ENCODE results near the gene CPB2.

DNA sequence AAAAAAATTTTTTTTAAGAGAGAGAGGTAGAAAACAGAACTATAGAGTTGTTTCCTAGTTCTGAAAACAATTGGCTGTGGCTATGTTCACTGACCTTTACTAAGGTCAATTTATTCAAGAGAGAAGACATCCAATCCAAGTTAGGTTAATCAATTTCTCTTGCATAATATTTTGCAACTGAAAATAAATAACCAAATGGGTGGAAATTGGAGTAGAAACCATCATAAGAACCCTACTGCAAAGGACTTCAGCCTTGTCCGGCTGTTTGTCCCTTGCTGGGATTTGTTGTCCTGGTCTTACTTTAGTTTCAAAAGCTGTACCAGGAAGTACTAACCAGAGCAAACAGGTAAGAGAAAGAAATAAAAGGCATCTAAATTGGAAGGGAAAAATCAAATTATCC, 29.0 kb downstream of the CPB2 start:
- TF ChIP-seq POLR2A (IDR thresholded peaks at IDR 0.05; ENCODE audit: borderline replicate concordance, extremely low read depth, insufficient read depth, insufficient read length) (no peak), TCF7L2 (IDR thresholded peaks at IDR 0.05; ENCODE audit: borderline replicate concordance, extremely low read depth, insufficient read depth, insufficient read length) (no peak), EZH2 (IDR thresholded peaks at IDR 0.05) (no peak), POLR2AphosphoS5 (IDR thresholded peaks at IDR 0.05; ENCODE audit: low read depth, low read length) (no peak), RAD21 (IDR thresholded peaks at IDR 0.05; ENCODE audit: low read depth) (no peak), SIN3A (IDR thresholded peaks at IDR 0.05; ENCODE audit: low read depth) (no peak), EZH2phosphoT487 (IDR thresholded peaks at IDR 0.05; ENCODE audit: borderline replicate concordance) (no peak), ELF1 (IDR thresholded peaks at IDR 0.05; ENCODE audit: borderline replicate concordance, low read depth) (no peak), SRF (IDR thresholded peaks at IDR 0.05; ENCODE audit: low read depth) (no peak), ZNF274 (IDR thresholded peaks at IDR 0.05; ENCODE audit: low read depth, low read length) (no peak)
- TF ChIP-seq, protein P1, sequence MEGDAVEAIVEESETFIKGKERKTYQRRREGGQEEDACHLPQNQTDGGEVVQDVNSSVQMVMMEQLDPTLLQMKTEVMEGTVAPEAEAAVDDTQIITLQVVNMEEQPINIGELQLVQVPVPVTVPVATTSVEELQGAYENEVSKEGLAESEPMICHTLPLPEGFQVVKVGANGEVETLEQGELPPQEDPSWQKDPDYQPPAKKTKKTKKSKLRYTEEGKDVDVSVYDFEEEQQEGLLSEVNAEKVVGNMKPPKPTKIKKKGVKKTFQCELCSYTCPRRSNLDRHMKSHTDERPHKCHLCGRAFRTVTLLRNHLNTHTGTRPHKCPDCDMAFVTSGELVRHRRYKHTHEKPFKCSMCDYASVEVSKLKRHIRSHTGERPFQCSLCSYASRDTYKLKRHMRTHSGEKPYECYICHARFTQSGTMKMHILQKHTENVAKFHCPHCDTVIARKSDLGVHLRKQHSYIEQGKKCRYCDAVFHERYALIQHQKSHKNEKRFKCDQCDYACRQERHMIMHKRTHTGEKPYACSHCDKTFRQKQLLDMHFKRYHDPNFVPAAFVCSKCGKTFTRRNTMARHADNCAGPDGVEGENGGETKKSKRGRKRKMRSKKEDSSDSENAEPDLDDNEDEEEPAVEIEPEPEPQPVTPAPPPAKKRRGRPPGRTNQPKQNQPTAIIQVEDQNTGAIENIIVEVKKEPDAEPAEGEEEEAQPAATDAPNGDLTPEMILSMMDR (IDR thresholded peaks at IDR 0.05 in 2 of 3, conservative IDR thresholded peaks at IDR 0.05 in 1 of 3; ENCODE audit: borderline replicate concordance in 1 of 3, insufficient read depth in 1 of 3, low read depth in 2 of 3, low read length in 2 of 3), result no peak
- TF ChIP-seq, protein P2, sequence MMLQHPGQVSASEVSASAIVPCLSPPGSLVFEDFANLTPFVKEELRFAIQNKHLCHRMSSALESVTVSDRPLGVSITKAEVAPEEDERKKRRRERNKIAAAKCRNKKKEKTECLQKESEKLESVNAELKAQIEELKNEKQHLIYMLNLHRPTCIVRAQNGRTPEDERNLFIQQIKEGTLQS (IDR thresholded peaks at IDR 0.05), result no peak

Data from HCT116 (cell line).